GM21447 (cell line): ENCODE measurements around the gene LTC4S.

Experiments
- ATAC-seq: cut with Tn5 transposase; IDR thresholded peaks from one replicate; pipeline ENCODE4 v1.9.1; 2021; ENCODE audit not compliant: unreplicated experiment

The LTC4S gene

GRCh38 chr5:179840766-179841165, 47.0 kb downstream of the LTC4S start:
- no peak for ATAC-seq

DNA sequence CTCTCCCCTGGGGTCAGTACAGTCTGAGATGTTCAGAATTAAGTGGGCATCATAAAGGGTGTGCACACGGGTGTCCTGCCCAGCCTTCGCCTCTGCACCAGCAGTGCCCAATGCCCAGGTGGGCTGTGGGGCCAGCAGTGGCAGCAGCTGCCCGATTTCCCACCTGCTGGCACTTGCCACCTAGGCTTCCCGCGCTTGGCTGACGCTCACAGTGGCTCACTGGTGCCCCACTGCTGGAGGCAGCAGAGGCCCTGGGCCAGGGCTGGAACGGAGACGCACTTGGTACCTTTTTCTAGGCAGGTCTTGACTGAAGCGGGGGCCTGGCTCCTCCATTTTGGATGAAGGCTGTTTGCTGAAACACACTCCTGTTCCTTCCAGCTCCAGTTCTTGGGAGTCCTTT, 47.8 kb downstream of the LTC4S start:
- no peak for ATAC-seq
